Measurements from ENCODE around the gene RRP36. TPM values are rescaled to one million over a fixed set of nuclear protein-coding genes. Genes with fewer than 3 reads are reported as not detected.
"Not testable (repeated sequence)": the region's sequence is repeated elsewhere in the genome, so short reads cannot be mapped to it uniquely, and the experiment has no call there.

RRP36 gene
- total RNA-seq, 1 experiment from 2014 or later = 72.8 TPM

GRCh38 chr6:42993445-42993844, 28.0 kb upstream of the RRP36 start:
- CTCF ChIA-PET = interaction anchor here (0.9 kb wide), 1 partner anchor 92 kb away, joined by 3 read pairs; no protein-coding TSS in a partner anchor
- TF ChIP-seq CTCF (IDR thresholded peaks at IDR 0.05; ENCODE audit: unreplicated experiment) = no peak
- Mint-ChIP-seq H3K36me3 (ENCODE audit: insufficient read depth, unreplicated experiment) (peaks cover 18% of the 10 kb centered on the region), H3K4me3 (ENCODE audit: unreplicated experiment) (no peak overlapping the region), H3K27ac (ENCODE audit: low read depth, unreplicated experiment) (no peak overlapping the region), H3K9me3 (ENCODE audit: unreplicated experiment) (no peaks in the 10 kb centered on the region), H3K27me3 (ENCODE audit: insufficient read depth, unreplicated experiment) (no peaks in the 10 kb centered on the region), H3K4me1 (ENCODE audit: insufficient read depth, unreplicated experiment) (peaks cover 2% of the 10 kb centered on the region)
- no peak for DNase-seq (ENCODE audit: unreplicated experiment)
- BruUV-seq (replicated peaks) = no TSS peak
- intact Hi-C loops (cut with micrococcal nuclease) = no loop called here
- POLR2A ChIA-PET = no interaction called here

DNA sequence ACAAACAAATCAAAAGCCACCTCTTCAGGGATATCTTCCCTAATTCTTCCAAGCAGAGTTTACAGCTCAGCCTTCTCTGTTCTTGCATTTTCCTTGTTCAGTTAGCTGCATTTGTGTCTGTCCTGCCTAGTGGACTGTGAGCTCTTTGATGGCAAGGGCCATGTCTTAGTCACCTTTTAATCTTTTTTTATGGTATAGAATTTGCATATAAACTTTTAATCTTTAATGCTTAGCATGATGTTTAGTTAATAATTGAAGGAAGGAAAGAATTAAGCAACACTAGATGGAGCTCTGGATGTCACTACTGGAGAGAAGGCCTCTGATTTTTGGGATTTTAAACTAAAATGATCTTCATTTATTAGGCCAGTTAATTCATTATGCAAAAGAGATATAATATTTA, 24.9 kb upstream of the RRP36 start:
- no peak overlapping the region for H3K27ac Mint-ChIP-seq (ENCODE audit: low read depth, unreplicated experiment)

DNA sequence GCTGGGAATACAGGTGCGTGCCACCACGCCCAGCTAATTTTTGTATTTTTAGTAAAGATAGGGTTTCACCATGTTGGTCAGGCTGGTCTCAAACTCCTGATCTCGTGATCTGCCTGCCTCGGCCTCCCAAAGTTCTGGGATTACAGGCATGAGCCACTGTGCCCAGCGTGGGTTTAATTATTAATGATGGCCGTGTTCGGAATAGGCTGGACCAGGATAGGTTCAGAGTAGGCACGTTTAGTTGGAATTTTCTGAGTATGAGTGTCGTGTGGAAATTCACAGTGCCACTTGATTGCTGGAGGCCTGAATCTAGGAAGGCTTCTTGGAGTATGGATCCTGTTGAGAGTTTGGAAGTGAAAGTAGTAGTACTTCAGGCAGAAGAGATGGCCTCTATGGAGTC, 23.2 kb upstream of the RRP36 start:
- H3K4me1 Mint-ChIP-seq (ENCODE audit: insufficient read depth, unreplicated experiment); H3K4me3 Mint-ChIP-seq (ENCODE audit: unreplicated experiment); H3K9me3 Mint-ChIP-seq (ENCODE audit: unreplicated experiment); H3K27me3 Mint-ChIP-seq (ENCODE audit: insufficient read depth, unreplicated experiment); DNase-seq (ENCODE audit: unreplicated experiment); CTCF ChIA-PET; BruUV-seq (replicated peaks); H3K27ac Mint-ChIP-seq (ENCODE audit: low read depth, unreplicated experiment); intact Hi-C loops (cut with micrococcal nuclease); H3K36me3 Mint-ChIP-seq (ENCODE audit: insufficient read depth, unreplicated experiment): not testable (repeated sequence)
- POLR2A ChIA-PET = interaction anchor here (0.6 to 2.1 kb wide), 6 partner anchors 10 to 518 kb away, joined by 3 to 14 read pairs (median 4); partner anchors contain the start of genes KLHDC3, MEA1 and PPP2R5D

More for the DNA sequence above, 24.9 kb upstream of the RRP36 start:
- H3K27me3 Mint-ChIP-seq (ENCODE audit: insufficient read depth, unreplicated experiment) = no peaks in the 10 kb centered on the region
- CTCF ChIA-PET = interaction anchor here (0.6 to 2.1 kb wide), 7 partner anchors 10 to 634 kb away, joined by 3 to 10 read pairs (median 4); partner anchors contain the start of genes KLHDC3 and MEA1
- no peak for TF ChIP-seq CTCF (IDR thresholded peaks at IDR 0.05; ENCODE audit: unreplicated experiment)
- no peaks in the 10 kb centered on the region for H3K9me3 Mint-ChIP-seq (ENCODE audit: unreplicated experiment)
- POLR2A ChIA-PET = interaction anchor here (0.6 to 2.5 kb wide), 7 partner anchors 13 to 1086 kb away, joined by 3 to 14 read pairs (median 4); partner anchors contain the start of genes KLHDC3, MEA1, PEX6 and PPP2R5D
- no peak for DNase-seq (ENCODE audit: unreplicated experiment)
- intact Hi-C loops (cut with micrococcal nuclease) = no loop called here
- BruUV-seq (replicated peaks) = no TSS peak
- H3K36me3 Mint-ChIP-seq (ENCODE audit: insufficient read depth, unreplicated experiment) = peaks cover 4% of the 10 kb centered on the region
- H3K4me3 Mint-ChIP-seq (ENCODE audit: unreplicated experiment) = no peak overlapping the region
- no peaks in the 10 kb centered on the region for H3K4me1 Mint-ChIP-seq (ENCODE audit: insufficient read depth, unreplicated experiment)

DNA sequence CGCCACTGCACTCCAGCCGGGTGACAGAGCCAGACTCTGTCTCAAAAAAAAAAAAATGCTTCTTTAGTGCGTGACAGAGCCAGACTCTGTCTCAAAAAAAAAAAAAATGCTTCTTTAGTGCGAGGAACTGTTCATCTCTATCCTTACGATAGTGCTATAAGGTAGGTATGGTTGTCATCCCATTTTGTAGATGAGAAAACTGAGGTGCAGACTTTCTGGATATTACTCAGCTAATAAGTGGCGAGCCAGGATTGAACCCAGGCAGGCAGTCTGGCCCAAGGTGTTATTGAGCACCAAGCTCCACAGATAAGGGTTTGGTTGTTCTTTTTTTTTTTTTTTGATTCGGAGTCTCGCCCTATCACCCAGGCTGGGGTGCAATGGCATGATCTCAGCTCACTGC, 19.6 kb upstream of the RRP36 start:
- Mint-ChIP-seq H3K36me3 (ENCODE audit: insufficient read depth, unreplicated experiment) (peaks cover 12% of the 10 kb centered on the region), H3K9me3 (ENCODE audit: unreplicated experiment) (no peaks in the 10 kb centered on the region), H3K27ac (ENCODE audit: low read depth, unreplicated experiment) (no peak overlapping the region), H3K4me3 (ENCODE audit: unreplicated experiment) (no peak overlapping the region), H3K27me3 (ENCODE audit: insufficient read depth, unreplicated experiment) (no peaks in the 10 kb centered on the region), H3K4me1 (ENCODE audit: insufficient read depth, unreplicated experiment) (peaks cover 5% of the 10 kb centered on the region)
- ChIA-PET CTCF (interaction anchor here (0.6 to 1.0 kb wide), 4 partner anchors 53 to 142 kb away, joined by 3 to 9 read pairs (median 4); no protein-coding TSS in a partner anchor), POLR2A (interaction anchor here (2.4 to 4.6 kb wide), 2 partner anchors 12 to 18 kb away, joined by 5 to 30 read pairs; partner anchors contain the start of genes KLHDC3, MEA1 and PPP2R5D)
- no peak for DNase-seq (ENCODE audit: unreplicated experiment)
- no peak for TF ChIP-seq CTCF (IDR thresholded peaks at IDR 0.05; ENCODE audit: unreplicated experiment)
- intact Hi-C loops (cut with micrococcal nuclease) = no loop called here
- BruUV-seq (replicated peaks) = no TSS peak

Measured in MCF 10A (cell line).